H1 (cell line): ENCODE results near the gene TXNDC16. TPM values are rescaled to one million over a fixed set of nuclear protein-coding genes. Genes with fewer than 3 reads are reported as not detected.

ENCODE experiments used
- CTCF ChIA-PET: fragments of 300-600 bp; sonication (Branson Sonifier 250); formaldehyde crosslinking; loops from one replicate; lab custom pipeline; 2021; ENCODE audit not compliant: partially characterized antibody; lab: Charles Lee
- POLR2A ChIA-PET: fragments of 300-600 bp; sonication (Branson Sonifier 250); formaldehyde crosslinking; loops from one replicate; lab custom pipeline; 2021; ENCODE audit warnings: inconsistent platforms; ENCODE audit not compliant: partially characterized antibody; lab: Charles Lee
- DNase-seq, 2 experiments: peaks; one replicate each; pipeline versions ENCODE4 v3.0.0 to v3.0.0-alpha.2; 2010 to 2022; ENCODE audit warnings: low spot score in 2 of 2, low read depth in 1 of 2, mixed read lengths in 1 of 2
- FAIRE-seq: peaks from 2 replicates; lab custom pipeline; 2011; peaks lifted over from hg19 to GRCh38; lab: Jason Lieb, UNC
- H2AFZ ChIP-seq: 2 replicates; pipeline ENCODE4 v1.8.1; 2012; ENCODE audit warnings: low read length, inconsistent platforms
- H2AK5ac ChIP-seq: 2 replicates; pipeline ENCODE4 v1.6.1; 2013; ENCODE audit warnings: low read depth, low read length
- H2BK120ac ChIP-seq: replicated peaks from 2 replicates; pipeline ENCODE3; 2013; ENCODE audit warnings: low read depth, low read length, inconsistent platforms
- H2BK12ac ChIP-seq: 2 replicates; pipeline ENCODE4 v1.6.1; 2013; ENCODE audit warnings: low read depth, low read length
- H2BK15ac ChIP-seq: 2 replicates; pipeline ENCODE4 v1.6.1; 2013; ENCODE audit warnings: low read length
- H2BK20ac ChIP-seq: 2 replicates; pipeline ENCODE4 v1.6.1; 2013; ENCODE audit warnings: low read length
- H2BK5ac ChIP-seq: 2 replicates; pipeline ENCODE4 v1.6.1; 2013; ENCODE audit warnings: low read depth, low read length
- H3K14ac ChIP-seq: 2 replicates; pipeline ENCODE4 v1.6.1; 2013; ENCODE audit warnings: inconsistent platforms; ENCODE audit not compliant: insufficient read length
- H3K18ac ChIP-seq: 2 replicates; pipeline ENCODE4 v1.6.1; 2013; ENCODE audit warnings: low read length; ENCODE audit errors: extremely low read depth
- H3K23ac ChIP-seq: 2 replicates; pipeline ENCODE4 v1.6.1; 2013; ENCODE audit warnings: inconsistent platforms; ENCODE audit not compliant: insufficient read length
- H3K23me2 ChIP-seq: 2 replicates; pipeline ENCODE4 v1.6.1; 2013; ENCODE audit warnings: low read depth, low read length
- H3K27ac ChIP-seq: 2 replicates; pipeline ENCODE4 v1.6.1; 2011; ENCODE audit warnings: low read depth, low read length, inconsistent platforms
- H3K27me3 ChIP-seq, 4 experiments: replicated peaks in 1 of 4; 1 replicate in 1 of 4; 2 replicates in 3 of 4; pipeline versions ENCODE4 v1.6.1 to v1.8.1; 2011 to 2013; ENCODE audit warnings: low read length in 3 of 4, mild to moderate bottlenecking in 3 of 4, inconsistent platforms in 2 of 4, mixed read lengths in 2 of 4, moderate library complexity in 1 of 4; ENCODE audit not compliant: control insufficient read depth in 3 of 4, insufficient read depth in 3 of 4; ENCODE audit errors: extremely low read depth in 1 of 4
- H3K36me3 ChIP-seq, 4 experiments: 2 replicates each; pipeline versions ENCODE4 v1.6.1 to v1.8.1; 2011 to 2013; ENCODE audit warnings: mild to moderate bottlenecking in 4 of 4, low read length in 3 of 4, moderate library complexity in 2 of 4, control low read depth in 1 of 4, inconsistent platforms in 1 of 4; ENCODE audit not compliant: insufficient read depth in 4 of 4, control insufficient read depth in 2 of 4
- H3K4ac ChIP-seq: replicated peaks from 2 replicates; pipeline ENCODE3; 2013; ENCODE audit warnings: low read length, low read depth, mixed read lengths, inconsistent platforms; ENCODE audit not compliant: insufficient read length
- H3K4me1 ChIP-seq, 4 experiments: replicated peaks in 1 of 4; 1 replicate in 1 of 4; 2 replicates in 3 of 4; pipeline versions ENCODE4 v1.6.1 to v1.8.1; 2011 to 2013; ENCODE audit warnings: low read length in 3 of 4, inconsistent platforms in 2 of 4, mixed read lengths in 1 of 4; ENCODE audit not compliant: insufficient read depth in 4 of 4, control insufficient read depth in 3 of 4
- H3K4me2 ChIP-seq, 2 experiments: 2 replicates each; pipeline versions ENCODE4 v1.6.1 to v1.8.1; 2011 to 2013; ENCODE audit warnings: low read depth in 2 of 2, low read length in 2 of 2, control low read depth in 1 of 2, inconsistent platforms in 1 of 2, mild to moderate bottlenecking in 1 of 2; ENCODE audit not compliant: insufficient read depth in 1 of 2
- H3K4me3 ChIP-seq, 4 experiments: fragments of 200-600, 300-600 bp in 1 of 4; sonication (generic), shearing (Covaris generic), sonication (Bioruptor Twin) in 1 of 4; 2 replicates each; pipeline versions ENCODE4 v1.5.1 to v1.8.1; 2011 to 2016; ENCODE audit warnings: low read length in 4 of 4, low read depth in 3 of 4, control low read depth in 2 of 4, inconsistent platforms in 2 of 4, mild to moderate bottlenecking in 2 of 4, mixed read lengths in 1 of 4, moderate library complexity in 1 of 4; ENCODE audit not compliant: insufficient read depth in 2 of 4; ENCODE audit errors: extremely low read depth in 1 of 4
- H3K56ac ChIP-seq: replicated peaks from 2 replicates; pipeline ENCODE3; 2013; ENCODE audit warnings: low read depth, mild to moderate bottlenecking, mixed read lengths, low read length, inconsistent platforms; ENCODE audit not compliant: insufficient read length
- H3K79me1 ChIP-seq: 2 replicates; pipeline ENCODE4 v1.6.1; 2013; ENCODE audit warnings: low read depth, low read length, control low read depth
- H3K79me2 ChIP-seq, 2 experiments: 2 replicates each; pipeline versions ENCODE4 v1.6.1 to v1.8.1; 2012 to 2013; ENCODE audit warnings: low read length in 2 of 2, mild to moderate bottlenecking in 2 of 2, inconsistent platforms in 1 of 2; ENCODE audit not compliant: insufficient read depth in 2 of 2, control insufficient read depth in 1 of 2
- H3K9ac ChIP-seq, 4 experiments: replicated peaks in 1 of 4; 1 replicate in 1 of 4; 2 replicates in 3 of 4; pipeline versions ENCODE4 v1.6.1 to v1.8.1; 2011 to 2013; ENCODE audit warnings: low read depth in 3 of 4, low read length in 3 of 4, control low read depth in 2 of 4, mild to moderate bottlenecking in 2 of 4, moderate library complexity in 2 of 4, inconsistent platforms in 1 of 4; ENCODE audit errors: extremely low read depth in 1 of 4
- H3K9me3 ChIP-seq, 2 experiments: 2 replicates each; pipeline versions ENCODE4 v1.6.1 to v1.8.1; 2012 to 2013; ENCODE audit warnings: mild to moderate bottlenecking in 2 of 2, moderate library complexity in 2 of 2, control low read depth in 1 of 2, inconsistent platforms in 1 of 2, low read depth in 1 of 2, low read length in 1 of 2, mixed read lengths in 1 of 2; ENCODE audit not compliant: insufficient read depth in 2 of 2
- H4K20me1 ChIP-seq, 2 experiments: replicated peaks in 1 of 2; 2 replicates each; pipeline versions ENCODE3 to v1.8.1; 2011 to 2013; ENCODE audit warnings: inconsistent platforms in 2 of 2, low read length in 2 of 2, mild to moderate bottlenecking in 1 of 2; ENCODE audit not compliant: insufficient read depth in 2 of 2, control insufficient read depth in 1 of 2
- H4K5ac ChIP-seq: 2 replicates; pipeline ENCODE4 v1.6.1; 2013; ENCODE audit warnings: low read length, low read depth, mixed read lengths, inconsistent platforms; ENCODE audit not compliant: insufficient read length
- H4K8ac ChIP-seq: 2 replicates; pipeline ENCODE4 v1.8.0; 2013; ENCODE audit warnings: mild to moderate bottlenecking, moderate library complexity, low read length, inconsistent platforms; ENCODE audit not compliant: insufficient read depth; ENCODE audit errors: extremely low read depth
- H4K91ac ChIP-seq: replicated peaks from 2 replicates; pipeline ENCODE3; 2013; ENCODE audit warnings: low read length, mixed read lengths, inconsistent platforms; ENCODE audit not compliant: insufficient read length
- BRCA1 ChIP-seq: IDR thresholded peaks from 2 replicates; pipeline ENCODE4 v1.6.1; 2012; ENCODE audit warnings: low read depth, low read length, improper control_type of control experiment
- CEBPB ChIP-seq: IDR thresholded peaks from 2 replicates; pipeline ENCODE4 v1.6.1; 2012; ENCODE audit warnings: low read depth, low read length
- CHD1 ChIP-seq: IDR thresholded peaks from 2 replicates; pipeline ENCODE4 v1.6.1; 2012; ENCODE audit warnings: low read depth, low read length, improper control_type of control experiment
- CTBP2 ChIP-seq: IDR thresholded peaks from 2 replicates; pipeline ENCODE4 v1.7.0; 2011; ENCODE audit warnings: borderline replicate concordance, mild to moderate bottlenecking, moderate library complexity, mixed read lengths, low read length; ENCODE audit not compliant: insufficient read depth, insufficient read length
- EP300 ChIP-seq, 2 experiments: IDR thresholded peaks; 1 replicate in 1 of 2; 2 replicates in 1 of 2; pipeline ENCODE4 v1.6.1; 2011 to 2012; ENCODE audit warnings: low read depth in 2 of 2, low read length in 2 of 2, mild to moderate bottlenecking in 2 of 2, borderline replicate concordance in 1 of 2, inconsistent platforms in 1 of 2, moderate library complexity in 1 of 2
- JUND ChIP-seq: IDR thresholded peaks from 2 replicates; pipeline ENCODE4 v1.6.1; 2011; ENCODE audit warnings: mild to moderate bottlenecking, improper control_type of control experiment, low read length
- SAP30 ChIP-seq: fragments of 300-600 bp; sonication (generic); IDR thresholded peaks from 2 replicates; pipeline ENCODE4 v1.7.1; 2012; ENCODE audit warnings: low read length, moderate library complexity, mild to moderate bottlenecking, inconsistent platforms; ENCODE audit not compliant: insufficient read depth, insufficient replicate concordance
- SP1 ChIP-seq: IDR thresholded peaks from 2 replicates; pipeline ENCODE4 v1.6.1; 2011; ENCODE audit warnings: low read depth, low read length
- SP4 ChIP-seq: IDR thresholded peaks from 2 replicates; pipeline ENCODE4 v1.6.1; 2012; ENCODE audit warnings: low read length, inconsistent platforms
- SRF ChIP-seq: IDR thresholded peaks from 2 replicates; pipeline ENCODE4 v1.6.1; 2011; ENCODE audit warnings: mild to moderate bottlenecking, low read depth, low read length, moderate library complexity
- polyA plus RNA-seq, 7 experiments: library from polyadenylated mRNA; depleted of rRNA in 3 of 7; stranded (reverse) in 5 of 7; unstranded in 2 of 7; fragments of >200 nt in 5 of 7; fragments of 200-250 nt in 2 of 7; gene quantifications; 1 replicate in 5 of 7; 2 replicates in 1 of 7; 4 replicates in 1 of 7; pipeline versions ENCODE4 v1.2.1 to v1.2.3, GENCODE V29; 2011 to 2013; ENCODE audit warnings: missing spikeins in 2 of 7, mixed read lengths in 2 of 7
- total RNA-seq: library from RNA; stranded (reverse); fragmentation: NEBNext Ultra II Directional; extraction: Animal tissue kit (Norgen Biotek cat#: 25700); gene quantifications from 2 replicates; pipeline ENCODE4 v1.2.1, GENCODE V29; 2021
- TF ChIP-seq, protein P1 (sequence below): IDR thresholded peaks from 2 replicates; pipeline ENCODE4 v1.6.1; 2011; ENCODE audit warnings: low read depth, mild to moderate bottlenecking, low read length; ENCODE audit not compliant: insufficient read depth
- TF ChIP-seq, protein P2 (sequence below): IDR thresholded peaks from 2 replicates; pipeline ENCODE4 v1.6.1; 2012; ENCODE audit warnings: inconsistent platforms

The TXNDC16 gene
- total and polyA plus RNA-seq, 2 of the 8 experiments (the other 6 are each of a cell fraction or from before 2014, with no cell fraction given): 6.7 to 14.3 TPM

GRCh38 chr14:52522581-52523345, 29.5 kb downstream of the TXNDC16 start:
- FAIRE-seq: no peak
- H3K56ac ChIP-seq: no peak overlapping the region
- no peak overlapping the region for H2BK12ac ChIP-seq
- TF ChIP-seq BRCA1 (no peak), EP300 (IDR thresholded peaks at IDR 0.05; ENCODE audit: borderline replicate concordance in 1 of 2, low read depth in 2 of 2, low read length in 2 of 2) (no peak), CHD1 (no peak), CEBPB (no peak), SAP30 (no peak), CTBP2 (no peak), SP4 (no peak), SRF (no peak), JUND (no peak), SP1 (no peak)
- TF ChIP-seq, protein P1, sequence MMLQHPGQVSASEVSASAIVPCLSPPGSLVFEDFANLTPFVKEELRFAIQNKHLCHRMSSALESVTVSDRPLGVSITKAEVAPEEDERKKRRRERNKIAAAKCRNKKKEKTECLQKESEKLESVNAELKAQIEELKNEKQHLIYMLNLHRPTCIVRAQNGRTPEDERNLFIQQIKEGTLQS: no peak
- TF ChIP-seq, protein P2, sequence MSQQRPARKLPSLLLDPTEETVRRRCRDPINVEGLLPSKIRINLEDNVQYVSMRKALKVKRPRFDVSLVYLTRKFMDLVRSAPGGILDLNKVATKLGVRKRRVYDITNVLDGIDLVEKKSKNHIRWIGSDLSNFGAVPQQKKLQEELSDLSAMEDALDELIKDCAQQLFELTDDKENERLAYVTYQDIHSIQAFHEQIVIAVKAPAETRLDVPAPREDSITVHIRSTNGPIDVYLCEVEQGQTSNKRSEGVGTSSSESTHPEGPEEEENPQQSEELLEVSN: no peak

More at GRCh38 chr14:52522581-52523345, 29.5 kb downstream of the TXNDC16 start:
- H3K9me3 ChIP-seq: no peaks in the 10 kb centered on the region
- H2BK5ac ChIP-seq: no peak overlapping the region
- no peaks in the 10 kb centered on the region for H3K79me2 ChIP-seq
- no peaks in the 10 kb centered on the region for H3K4me1 ChIP-seq
- no peak overlapping the region for H3K4me3 ChIP-seq
- H3K23me2 ChIP-seq: no peaks in the 10 kb centered on the region
- no peak overlapping the region for H3K18ac ChIP-seq
- H4K20me1 ChIP-seq: no peaks in the 10 kb centered on the region
- no peak overlapping the region for H4K91ac ChIP-seq
- no peak overlapping the region for H2AFZ ChIP-seq
- H3K4ac ChIP-seq: no peak overlapping the region
- no peak overlapping the region for H3K14ac ChIP-seq
- no peak overlapping the region for H2BK20ac ChIP-seq
- H4K8ac ChIP-seq: no peak overlapping the region
- H2BK15ac ChIP-seq: no peak overlapping the region
- no peak overlapping the region for H3K27ac ChIP-seq
- DNase-seq: no peak
- H3K4me2 ChIP-seq: no peak overlapping the region
- no peak overlapping the region for H2BK120ac ChIP-seq
- H3K27me3 ChIP-seq: no peaks in the 10 kb centered on the region
- H2AK5ac ChIP-seq: no peak overlapping the region
- no peak overlapping the region for H4K5ac ChIP-seq
- ChIA-PET CTCF (interaction anchor here (0.7 kb wide), 1 partner anchor 11 kb away, joined by 3 read pairs; no protein-coding TSS in a partner anchor), POLR2A (no interaction called here)
- no peaks in the 10 kb centered on the region for H3K79me1 ChIP-seq
- no peak overlapping the region for H3K9ac ChIP-seq
- H3K36me3 ChIP-seq: no peaks in the 10 kb centered on the region
- no peak overlapping the region for H3K23ac ChIP-seq
